Measurements from ENCODE around the gene LACTBL1. TPM values are rescaled to one million over a fixed set of nuclear protein-coding genes. Genes with fewer than 3 reads are reported as not detected.
"Not testable (repeated sequence)": the region's sequence is repeated elsewhere in the genome, so short reads cannot be mapped to it uniquely, and the experiment has no call there.

The LACTBL1 gene, protein sequence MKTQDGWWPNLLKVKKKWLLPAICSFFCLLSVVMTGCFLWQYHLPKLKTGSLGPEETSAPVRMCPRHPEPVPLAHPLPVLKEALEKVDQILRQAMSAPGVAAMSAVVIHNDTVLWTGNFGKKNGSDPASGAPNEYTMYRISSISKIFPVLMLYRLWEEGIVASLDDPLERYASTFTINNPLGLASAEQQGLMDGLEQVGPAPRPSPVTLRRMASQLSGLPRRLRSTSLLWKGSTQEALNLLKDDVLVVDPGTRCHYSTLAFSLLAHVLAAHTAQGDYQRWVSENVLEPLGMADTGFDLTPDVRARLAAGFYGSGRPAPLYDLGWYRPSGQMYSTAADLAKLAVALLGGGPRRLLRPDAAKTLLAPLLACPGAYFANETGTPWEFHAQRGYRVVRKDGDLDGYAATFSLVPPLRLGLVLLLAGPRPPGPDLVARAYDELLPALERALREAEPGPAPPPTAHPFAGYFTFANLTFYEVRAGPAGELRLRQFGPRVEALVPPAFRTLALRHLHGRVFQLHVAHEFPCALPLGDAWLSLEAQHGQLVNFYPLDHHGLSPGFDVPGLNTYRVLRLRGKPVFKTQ
- not detected in 2 replicates for total RNA-seq (2014; rRNA removed)
- polyA plus RNA-seq (2012): not detected

GRCh38 chr1:22972760-22973159 lies at the start of gene LACTBL1:
TSS of gene LACTBL1 (minus strand) at chr1:22972866. CDS start at chr1:22972316, 550 bp downstream.
- DNase-seq (ENCODE audit: low read depth): no peak

GRCh38 chr1:23021834-23022233 lies 49.2 kb upstream of the LACTBL1 start:
- no peak for DNase-seq (ENCODE audit: low read depth)

GRCh38 chr1:23020706-23021405 lies 48.2 kb upstream of the LACTBL1 start:
- DNase-seq (ENCODE audit: low read depth): peak; percentile 59

GRCh38 chr1:23019863-23020625 lies 47.4 kb upstream of the LACTBL1 start:
- peak; percentile 33 for DNase-seq (ENCODE audit: low read depth)

GRCh38 chr1:23019094-23019862 lies 46.6 kb upstream of the LACTBL1 start, which contains the start of gene KDM1A:
TSS of gene KDM1A (plus strand) at chr1:23019468. CDS start at chr1:23019597, 129 bp downstream.
- peak; percentile 99 for DNase-seq (ENCODE audit: low read depth)

- no peak for DNase-seq (ENCODE audit: low read depth)
Observed at GRCh38 chr1:23018661-23019093, 46.0 kb upstream of the LACTBL1 start.

GRCh38 chr1:23013657-23014056 lies 41.0 kb upstream of the LACTBL1 start:
- peak; percentile 15 for DNase-seq (ENCODE audit: low read depth)

DNA sequence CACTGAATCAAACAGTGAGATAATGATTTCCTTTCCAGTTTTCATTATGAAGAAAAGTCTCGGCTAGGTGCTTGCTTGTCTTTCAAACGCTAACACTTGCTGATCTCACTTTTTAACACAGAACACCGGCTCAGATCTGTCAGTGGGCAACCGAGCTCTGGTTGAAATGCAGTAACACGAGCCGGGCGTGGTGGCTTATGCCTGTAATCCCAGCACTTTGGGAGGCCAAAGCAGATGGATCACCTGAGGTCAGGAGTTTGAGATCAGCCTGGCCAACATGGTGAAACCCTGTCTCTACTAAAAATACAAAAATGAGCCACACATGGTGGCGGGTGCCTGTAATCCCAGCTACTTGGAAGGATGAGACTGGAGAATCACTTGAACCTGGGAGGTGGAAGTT lies 37.4 kb upstream of the LACTBL1 start:
- not testable (repeated sequence) for DNase-seq (ENCODE audit: low read depth)

DNA sequence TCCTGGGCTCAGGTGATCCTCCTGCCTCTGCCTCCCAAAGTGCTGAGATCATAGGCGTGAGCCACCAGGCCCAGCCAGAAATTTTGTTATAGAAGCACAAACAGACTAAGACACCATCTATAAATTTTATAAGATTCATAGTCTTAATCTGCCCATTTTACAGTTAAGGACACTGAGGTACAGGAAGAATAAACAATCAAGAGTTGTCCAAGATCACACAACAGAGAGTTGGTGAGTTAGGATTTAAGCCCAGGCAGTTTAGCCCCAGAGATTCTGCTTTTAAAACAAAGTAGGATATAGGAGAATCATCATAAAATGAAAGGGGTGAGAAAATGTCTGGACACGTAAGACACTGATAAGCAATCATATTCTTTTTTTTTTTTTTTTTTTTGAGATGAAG lies 36.2 kb upstream of the LACTBL1 start:
- DNase-seq (ENCODE audit: low read depth): no peak

DNA sequence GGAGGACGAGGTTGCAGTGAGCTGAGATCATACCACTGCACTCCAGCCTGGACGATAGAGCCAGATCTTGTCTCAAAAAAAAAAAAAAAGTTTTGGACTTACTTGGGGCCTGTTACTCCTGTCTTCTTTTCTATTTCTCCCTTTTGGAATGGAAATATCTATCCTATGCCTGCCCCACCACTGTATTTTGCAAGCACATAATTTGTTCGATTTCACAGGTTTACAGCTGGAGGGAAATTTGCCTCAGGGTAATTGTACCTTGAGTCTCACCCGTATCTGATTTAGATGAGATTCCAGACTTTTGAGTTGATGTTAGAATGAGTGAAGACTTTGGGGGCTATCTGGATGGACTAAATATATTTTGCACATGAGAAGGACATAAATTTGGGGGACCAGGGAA lies 34.4 kb upstream of the LACTBL1 start:
- no peak for DNase-seq (ENCODE audit: low read depth)

- not testable (repeated sequence) for DNase-seq (ENCODE audit: low read depth)
Observed at GRCh38 chr1:23004769-23005168, 32.1 kb upstream of the LACTBL1 start.

DNA sequence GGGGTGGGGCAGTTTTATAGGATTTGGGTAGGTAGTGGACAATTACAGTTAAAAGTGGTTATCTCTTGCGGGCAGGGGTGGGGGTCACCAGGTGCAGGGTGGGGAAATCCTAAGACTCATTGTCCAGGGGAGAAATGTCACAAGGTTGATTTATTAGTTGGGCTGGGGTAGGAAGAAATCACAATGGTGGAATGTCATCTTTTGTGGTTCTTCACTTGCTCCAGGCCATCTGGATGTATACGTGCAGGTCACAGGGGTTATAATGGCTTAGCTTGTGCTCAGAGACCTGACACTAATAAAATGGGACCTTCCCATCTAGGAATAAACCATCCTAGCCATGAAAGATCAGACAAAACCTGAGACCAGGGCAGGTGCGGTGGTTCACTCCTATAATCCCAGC lies 31.4 kb upstream of the LACTBL1 start:
- DNase-seq (ENCODE audit: low read depth): no peak

GRCh38 chr1:23002218-23002617 lies 29.6 kb upstream of the LACTBL1 start:
- DNase-seq (ENCODE audit: low read depth): not testable (repeated sequence)

- DNase-seq (ENCODE audit: low read depth): not testable (repeated sequence)
Observed at GRCh38 chr1:23000133-23000532, 27.5 kb upstream of the LACTBL1 start.

DNA sequence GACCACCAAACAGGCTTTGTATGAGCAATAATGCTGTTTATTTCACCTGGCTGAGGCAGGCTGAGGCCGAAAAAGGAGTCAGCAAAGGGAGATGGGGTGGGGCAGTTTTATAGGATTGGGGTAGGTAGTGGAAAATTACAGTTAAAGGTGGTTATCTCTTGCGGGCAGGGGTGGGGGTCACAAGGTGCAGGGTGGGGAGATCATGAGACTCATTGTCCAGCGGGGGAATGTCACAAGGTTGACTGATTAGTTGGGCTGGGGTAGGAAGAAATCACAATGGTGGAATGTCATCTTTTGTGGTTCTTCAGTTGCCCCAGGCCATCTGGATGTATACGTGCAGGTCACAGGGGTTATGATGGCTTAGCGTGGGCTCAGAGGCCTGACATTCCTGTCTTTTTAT lies 24.9 kb upstream of the LACTBL1 start:
- not testable (repeated sequence) for DNase-seq (ENCODE audit: low read depth)

GRCh38 chr1:22995774-22996173 lies 23.1 kb upstream of the LACTBL1 start:
- DNase-seq (ENCODE audit: low read depth): no peak

GRCh38 chr1:22993220-22993795 lies 20.6 kb upstream of the LACTBL1 start:
- peak; percentile 21 for DNase-seq (ENCODE audit: low read depth)

GRCh38 chr1:22992384-22992783 lies 19.7 kb upstream of the LACTBL1 start:
- not testable (repeated sequence) for DNase-seq (ENCODE audit: low read depth)

GRCh38 chr1:22983944-22984343 lies 11.3 kb upstream of the LACTBL1 start:
- no peak for DNase-seq (ENCODE audit: low read depth)

- DNase-seq (ENCODE audit: low read depth): peak; percentile 12
Observed at GRCh38 chr1:22980471-22980790, 7.8 kb upstream of the LACTBL1 start.
